Activated CD4-positive, alpha-beta T cell treated with anti-CD3 and anti-CD28 coated beads, Interleukin-2, amount 50 U/mL, for 24 hours (primary cell): ENCODE data around the gene IGLL5.
"Not testable (repeated sequence)": the region's sequence is repeated elsewhere in the genome, so short reads cannot be mapped to it uniquely, and the experiment has no call there.

ENCODE experiments used
- DNase-seq, 2 donors: peaks; one replicate each; pipeline ENCODE4 v3.0.0-alpha.2; 2020; ENCODE audit warnings: low read depth in 1 of 2, low spot score in 1 of 2

The IGLL5 gene

DNA sequence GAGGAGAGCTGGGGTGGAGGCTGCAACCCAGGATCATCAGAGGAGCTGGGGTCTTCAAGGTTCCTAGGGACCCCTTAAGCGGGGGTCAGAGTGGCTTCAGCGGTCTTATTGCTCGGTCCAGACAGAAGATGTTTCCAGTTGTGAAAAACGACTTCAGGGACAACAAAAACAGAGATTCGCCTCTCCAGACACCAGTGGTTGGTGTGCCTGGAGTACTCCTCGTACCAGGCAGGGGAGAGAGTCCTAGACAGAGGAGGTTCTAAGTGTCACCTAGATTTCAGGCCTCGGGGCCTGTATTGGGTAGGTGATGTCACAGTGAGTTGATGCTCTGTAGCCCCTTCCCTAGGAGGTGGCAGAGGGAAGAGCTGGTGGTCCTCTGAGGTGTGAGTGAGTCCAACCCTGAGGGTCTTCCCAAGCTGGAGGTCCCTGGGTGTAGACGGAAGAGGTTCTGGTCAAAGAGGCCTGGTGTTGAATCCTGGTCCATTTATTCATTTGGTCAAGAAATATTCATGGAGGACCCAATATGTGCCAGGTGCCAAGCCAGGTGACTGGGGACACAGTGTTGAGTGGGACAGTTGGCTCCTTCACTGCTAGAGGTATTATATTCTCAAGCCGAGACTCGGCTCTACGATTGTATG is 4.4 kb upstream of the IGLL5 start:
- no peak for DNase-seq

- DNase-seq, result peak; percentile 21 to 55
Observed at GRCh38 chr22:22884010-22884887, 3.4 kb upstream of the IGLL5 start.

- no peak for DNase-seq
Observed at GRCh38 chr22:22884888-22885840, 2.5 kb upstream of the IGLL5 start.

DNA sequence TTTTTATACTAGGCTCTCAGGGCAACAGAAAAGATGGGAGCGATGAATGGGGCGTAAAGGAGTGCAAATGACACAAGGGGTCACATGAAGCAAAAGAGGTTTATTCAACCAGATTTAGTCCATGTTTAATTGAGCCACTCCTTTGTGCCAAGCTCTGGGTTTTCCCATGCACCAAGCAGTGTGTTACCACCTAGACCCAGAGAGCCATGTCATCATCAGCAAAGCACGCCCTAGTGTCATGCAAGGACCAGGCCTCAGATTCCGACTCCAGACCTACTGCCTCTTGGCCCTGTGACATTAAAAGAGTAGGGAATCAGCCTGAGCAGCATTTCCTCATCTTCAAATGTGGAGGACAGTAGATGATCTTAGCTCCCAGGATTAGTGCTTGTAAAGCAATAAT is 1.1 kb upstream of the IGLL5 start:
- DNase-seq, result no peak

- DNase-seq, result no peak
Observed at GRCh38 chr22:22888571-22889353, 1.1 kb downstream of the IGLL5 start.

DNA sequence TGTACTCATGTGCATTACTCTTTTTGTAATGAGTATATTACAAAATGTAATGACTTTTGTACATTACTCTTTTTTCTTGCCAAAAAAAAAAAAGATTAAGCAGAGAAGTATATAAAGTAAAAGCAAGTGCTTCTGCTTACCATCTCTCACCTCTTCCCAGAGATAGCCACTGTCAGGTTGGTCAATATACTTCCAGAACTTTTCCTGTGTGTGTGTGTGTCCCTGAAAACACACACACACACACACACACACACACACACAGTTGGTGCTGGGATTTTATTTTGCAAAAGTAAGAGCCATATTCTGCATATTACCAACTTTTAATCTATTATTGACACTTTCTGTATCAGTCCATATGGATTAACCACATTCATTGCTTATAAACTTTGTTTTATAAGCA is 2.5 kb downstream of the IGLL5 start:
- no peak for DNase-seq

DNA sequence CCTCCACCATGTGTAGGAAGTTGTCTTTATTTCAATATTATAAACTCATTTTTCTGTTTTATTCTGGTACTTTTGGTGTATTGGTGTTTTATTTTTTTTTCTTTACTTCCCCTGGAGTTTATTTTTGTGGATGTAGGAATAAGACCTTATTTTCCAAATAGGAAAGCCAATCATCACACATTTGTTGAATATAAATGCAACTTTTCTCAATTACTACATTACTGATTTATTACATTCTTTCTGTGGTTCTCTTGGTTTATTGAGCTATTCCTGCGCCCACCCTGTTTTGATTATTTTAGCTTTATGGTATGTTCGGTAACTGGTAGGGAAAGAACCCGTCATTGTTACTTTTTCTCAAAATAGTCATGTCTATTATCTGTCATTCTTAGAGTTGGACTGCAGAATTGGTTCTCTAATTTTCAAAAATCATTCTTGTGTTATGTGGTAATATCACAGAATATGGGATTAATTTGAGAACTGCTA is 3.6 kb downstream of the IGLL5 start:
- DNase-seq, result no peak

- no peak for DNase-seq
Observed at GRCh38 chr22:22892096-22893052, 4.8 kb downstream of the IGLL5 start.

DNA sequence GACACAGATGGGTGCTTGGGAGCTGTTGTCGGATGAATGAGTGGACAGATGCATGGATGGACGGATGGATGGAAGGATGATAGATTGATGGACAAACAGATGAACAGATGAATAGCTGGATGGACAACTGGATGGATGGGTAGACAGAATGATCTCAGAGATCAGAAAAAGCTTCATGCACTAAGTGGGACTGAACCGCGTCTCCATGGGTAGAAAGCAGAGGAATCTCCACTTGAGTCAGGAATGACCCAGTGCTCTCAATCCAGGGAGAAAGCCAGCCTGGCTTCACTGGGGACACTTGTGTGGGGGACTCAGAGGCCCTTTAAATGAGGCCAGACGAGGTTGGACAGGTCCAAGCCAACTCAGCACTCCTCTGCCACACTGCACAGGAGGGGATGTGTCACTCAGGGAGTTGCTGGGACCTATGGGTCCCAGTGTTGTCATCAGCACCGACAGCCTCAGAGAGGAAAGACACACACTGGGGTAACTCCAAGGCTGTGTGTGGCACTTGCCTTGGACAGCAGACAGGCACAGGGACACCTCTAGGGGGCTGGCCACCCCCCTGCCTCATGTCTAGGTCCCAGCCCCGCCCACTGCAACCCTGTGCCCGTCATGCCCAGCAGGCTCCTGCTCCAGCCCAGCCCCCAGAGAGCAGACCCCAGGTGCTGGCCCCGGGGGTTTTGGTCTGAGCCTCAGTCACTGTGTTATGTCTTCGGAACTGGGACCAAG is 5.6 kb downstream of the IGLL5 start:
- DNase-seq, result no peak

DNA sequence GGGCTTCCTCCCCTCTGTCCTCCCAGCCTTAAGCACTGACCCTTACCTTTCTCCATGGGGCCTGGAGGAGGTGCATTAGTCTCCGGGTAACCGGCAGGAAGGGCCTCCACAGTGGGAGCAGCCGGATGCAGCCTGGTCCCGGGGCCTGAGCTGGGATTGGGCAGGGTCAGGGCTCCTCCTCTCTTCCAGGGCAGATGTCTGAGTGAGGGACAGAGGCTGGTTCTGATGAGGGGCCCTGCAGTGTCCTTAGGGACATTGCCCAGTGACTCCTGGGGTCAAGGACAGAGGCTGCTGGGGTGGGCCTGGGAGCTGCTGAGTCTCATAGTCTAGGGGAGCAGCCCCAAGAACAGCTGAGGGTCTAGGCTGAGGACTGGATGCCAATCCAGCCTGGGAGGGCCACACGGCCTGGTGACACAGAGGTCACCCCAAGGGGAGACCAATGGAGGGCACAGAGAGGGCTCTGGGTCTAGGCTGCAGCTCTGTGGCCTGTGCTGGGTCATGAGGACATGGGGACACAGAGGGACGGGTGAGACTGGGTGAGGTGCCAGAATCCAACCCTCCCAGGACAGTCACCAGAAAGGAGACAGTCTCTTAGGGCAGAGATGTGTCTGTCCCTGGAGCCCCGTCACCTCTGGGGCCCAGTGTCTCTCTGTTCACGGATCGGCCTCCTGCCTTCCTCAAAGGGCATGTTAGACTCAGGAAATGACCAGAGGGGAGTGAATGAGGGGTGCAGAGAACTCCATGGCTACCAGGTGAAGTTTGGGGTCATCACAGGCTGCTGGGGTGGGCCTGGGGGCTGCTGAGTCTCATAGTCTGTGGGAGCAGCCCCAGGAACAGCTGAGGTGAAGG is 6.5 kb downstream of the IGLL5 start:
- DNase-seq, result no peak

DNA sequence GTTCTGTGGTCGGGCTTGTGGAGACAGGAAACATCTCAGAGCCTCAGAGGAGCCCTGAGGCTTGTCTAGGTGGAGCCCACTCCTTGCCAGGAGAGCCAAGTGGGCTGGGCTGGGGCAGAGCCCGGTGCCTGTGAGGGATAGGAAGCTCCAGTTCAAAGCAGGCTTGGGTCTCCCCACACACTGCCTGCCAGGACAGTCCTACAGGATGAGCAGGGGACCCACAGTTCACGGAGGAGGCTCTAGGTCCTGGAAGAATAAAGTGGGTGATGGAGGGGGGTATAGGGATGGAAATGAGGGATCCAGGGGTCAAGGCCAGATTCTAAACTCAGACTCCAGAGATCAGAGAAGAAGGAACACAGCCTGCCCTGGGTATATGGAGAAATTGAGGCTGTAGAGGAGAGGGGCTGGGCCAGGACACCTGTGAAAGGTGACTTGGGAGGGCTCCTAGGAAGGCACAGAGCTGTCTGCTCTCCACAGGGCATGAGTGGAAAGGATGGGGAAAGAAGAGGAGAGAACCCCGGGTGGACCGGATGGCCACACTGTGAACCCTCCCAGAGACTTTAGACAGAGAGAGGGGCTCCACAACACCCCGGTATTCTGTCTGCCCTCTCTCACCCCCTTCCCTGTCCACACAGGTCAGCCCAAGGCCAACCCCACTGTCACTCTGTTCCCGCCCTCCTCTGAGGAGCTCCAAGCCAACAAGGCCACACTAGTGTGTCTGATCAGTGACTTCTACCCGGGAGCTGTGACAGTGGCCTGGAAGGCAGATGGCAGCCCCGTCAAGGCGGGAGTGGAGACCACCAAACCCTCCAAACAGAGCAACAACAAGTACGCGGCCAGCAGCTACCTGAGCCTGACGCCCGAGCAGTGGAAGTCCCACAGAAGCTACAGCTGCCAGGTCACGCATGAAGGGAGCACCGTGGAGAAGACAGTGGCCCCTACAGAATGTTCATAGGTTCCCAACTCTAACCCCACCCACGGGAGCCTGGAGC is 7.4 kb downstream of the IGLL5 start:
- no peak for DNase-seq

DNA sequence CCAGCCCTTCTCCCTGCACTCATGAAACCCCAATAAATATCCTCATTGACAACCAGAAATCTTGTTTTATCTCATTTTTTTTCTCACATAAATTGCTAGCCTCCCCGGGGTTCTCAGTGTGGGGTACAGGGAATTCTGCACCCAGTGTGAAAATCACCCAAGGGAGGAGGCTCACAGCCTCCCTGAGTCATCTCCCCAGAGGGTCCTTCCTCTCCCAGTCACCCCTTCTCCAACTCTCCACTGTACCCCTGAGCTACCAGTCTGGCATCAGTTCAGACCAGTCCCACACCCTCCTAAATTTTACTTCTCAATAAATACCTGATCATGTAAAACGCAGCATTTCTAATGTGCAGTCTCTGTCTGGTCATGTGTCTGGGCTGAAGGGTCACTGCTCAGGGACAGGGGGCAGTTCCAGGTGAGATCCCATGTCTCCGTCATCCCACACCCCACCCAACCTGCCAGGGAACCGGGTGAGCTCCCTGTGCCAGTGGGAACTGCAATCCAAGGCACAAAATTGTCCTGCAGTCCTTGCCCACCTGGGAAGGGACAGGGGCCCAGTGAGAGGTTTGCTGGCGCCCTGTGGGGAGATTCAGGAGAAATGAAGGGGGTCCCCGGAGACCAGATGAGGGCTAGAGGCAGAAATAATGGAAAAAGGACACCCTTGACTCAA is 8.3 kb downstream of the IGLL5 start:
- DNase-seq, result no peak

GRCh38 chr22:22896601-22897000 is 9.0 kb downstream of the IGLL5 start:
- no peak for DNase-seq

- DNase-seq, result no peak
Observed at GRCh38 chr22:22897091-22897490, 9.5 kb downstream of the IGLL5 start.

- DNase-seq, result no peak
Observed at GRCh38 chr22:22897947-22898346, 10.3 kb downstream of the IGLL5 start.

DNA sequence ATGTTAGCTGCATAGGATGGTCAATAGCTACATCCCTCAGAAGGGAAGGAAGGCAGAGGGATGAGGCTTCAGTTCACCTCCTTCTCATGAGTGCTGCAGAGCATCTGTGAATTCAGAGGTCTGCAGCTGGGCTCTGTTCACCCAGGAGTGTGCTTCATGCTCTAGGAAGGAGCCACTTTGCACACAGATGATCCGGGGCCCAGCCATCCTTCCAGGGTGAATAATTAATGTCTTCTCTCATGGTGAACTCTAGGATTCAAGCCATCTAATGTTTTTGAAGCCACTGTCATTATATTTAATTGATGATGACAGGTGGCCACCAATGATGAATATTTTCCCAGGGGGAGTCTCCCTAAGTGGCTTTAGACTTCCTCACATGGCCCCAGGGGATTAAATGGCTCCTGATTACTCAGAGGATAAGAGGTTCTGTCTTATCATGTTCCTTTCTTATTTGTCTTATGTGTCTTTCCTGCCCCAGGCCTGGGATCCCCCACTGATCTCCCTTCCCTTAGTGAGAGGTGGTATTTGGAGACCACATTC is 10.9 kb downstream of the IGLL5 start:
- DNase-seq, result not testable (repeated sequence)
